IMR-90 (cell line): ENCODE measurements around the gene RELCH.

Source experiments
- BHLHE40 ChIP-seq: fragments of 150-350 bp; IDR thresholded peaks from 2 replicates; pipeline ENCODE4 v1.6.1; 2016; ENCODE audit warnings: mild to moderate bottlenecking, low read depth, low read length
- CEBPB ChIP-seq: IDR thresholded peaks from 2 replicates; pipeline ENCODE4 v1.6.1; 2012; ENCODE audit warnings: low read depth, low read length, improper control_type of control experiment
- CHD1 ChIP-seq: IDR thresholded peaks from 2 replicates; pipeline ENCODE4 v1.6.1; 2012; ENCODE audit warnings: low read depth, low read length, improper control_type of control experiment
- FOS ChIP-seq: fragments of 150-350 bp; IDR thresholded peaks from 2 replicates; pipeline ENCODE4 v1.6.1; 2016; ENCODE audit warnings: low read depth, low read length
- MAZ ChIP-seq: IDR thresholded peaks from 2 replicates; pipeline ENCODE4 v1.6.1; 2012; ENCODE audit warnings: low read depth, mild to moderate bottlenecking, low read length, improper control_type of control experiment, moderate library complexity, borderline replicate concordance
- NFE2L2 ChIP-seq: fragments of 150-350 bp; IDR thresholded peaks from 2 replicates; pipeline ENCODE4 v1.6.1; 2016; ENCODE audit warnings: low read depth, mild to moderate bottlenecking, low read length
- POLR2A ChIP-seq: IDR thresholded peaks from 2 replicates; pipeline ENCODE4 v1.6.1; 2012; ENCODE audit warnings: mild to moderate bottlenecking, low read depth, low read length
- RAD21 ChIP-seq: IDR thresholded peaks from 2 replicates; pipeline ENCODE4 v1.6.1; 2012; ENCODE audit warnings: low read length, improper control_type of control experiment
- RFX5 ChIP-seq: IDR thresholded peaks from 2 replicates; pipeline ENCODE4 v1.8.0; 2012; ENCODE audit warnings: low read depth, mild to moderate bottlenecking, low read length, moderate library complexity
- SMC3 ChIP-seq: fragments of 150-350 bp; IDR thresholded peaks from 2 replicates; pipeline ENCODE4 v1.6.1; 2016; ENCODE audit warnings: low read depth, mild to moderate bottlenecking, antibody characterized with exemption, low read length, moderate library complexity
- TF ChIP-seq, protein P1 (sequence below): conservative IDR thresholded peaks from 2 replicates; pipeline ENCODE4 v1.5.1; 2012; ENCODE audit warnings: mild to moderate bottlenecking, low read depth, low read length, improper control_type of control experiment
- TF ChIP-seq, protein P2 (sequence below): fragments of 150-350 bp; IDR thresholded peaks from 2 replicates; pipeline ENCODE4 v1.6.1; 2017; ENCODE audit warnings: mild to moderate bottlenecking, antibody characterized with exemption, low read length, low read depth
- TF ChIP-seq, protein P3 (sequence below): fragments of 150-350 bp; IDR thresholded peaks from 2 replicates; pipeline ENCODE4 v1.6.1; 2016; ENCODE audit warnings: low read depth, mild to moderate bottlenecking, low read length, moderate library complexity, borderline replicate concordance

DNA sequence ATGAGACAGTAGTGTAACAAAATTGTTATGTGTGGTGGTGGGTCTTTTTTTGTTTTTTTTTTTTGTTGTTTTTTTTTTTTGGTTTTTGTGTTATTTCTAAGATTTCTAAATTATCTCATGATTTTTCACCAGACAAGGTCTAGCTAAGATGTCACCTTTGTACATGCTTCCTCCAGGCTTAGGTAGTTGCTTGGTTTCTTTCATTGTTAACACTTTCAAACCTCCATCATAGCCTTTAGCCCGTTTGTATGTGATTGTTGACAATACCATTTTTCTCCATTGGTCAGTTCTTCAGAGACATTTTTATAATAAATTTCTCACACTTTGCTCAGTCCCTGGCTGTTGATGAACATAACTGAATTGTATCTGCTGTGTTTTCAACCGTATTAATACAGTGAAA is 2.2 kb downstream of the RELCH start:
- TF ChIP-seq FOS = no peak
- TF ChIP-seq RAD21 = no peak
- TF ChIP-seq CHD1 = no peak
- TF ChIP-seq, protein P1, sequence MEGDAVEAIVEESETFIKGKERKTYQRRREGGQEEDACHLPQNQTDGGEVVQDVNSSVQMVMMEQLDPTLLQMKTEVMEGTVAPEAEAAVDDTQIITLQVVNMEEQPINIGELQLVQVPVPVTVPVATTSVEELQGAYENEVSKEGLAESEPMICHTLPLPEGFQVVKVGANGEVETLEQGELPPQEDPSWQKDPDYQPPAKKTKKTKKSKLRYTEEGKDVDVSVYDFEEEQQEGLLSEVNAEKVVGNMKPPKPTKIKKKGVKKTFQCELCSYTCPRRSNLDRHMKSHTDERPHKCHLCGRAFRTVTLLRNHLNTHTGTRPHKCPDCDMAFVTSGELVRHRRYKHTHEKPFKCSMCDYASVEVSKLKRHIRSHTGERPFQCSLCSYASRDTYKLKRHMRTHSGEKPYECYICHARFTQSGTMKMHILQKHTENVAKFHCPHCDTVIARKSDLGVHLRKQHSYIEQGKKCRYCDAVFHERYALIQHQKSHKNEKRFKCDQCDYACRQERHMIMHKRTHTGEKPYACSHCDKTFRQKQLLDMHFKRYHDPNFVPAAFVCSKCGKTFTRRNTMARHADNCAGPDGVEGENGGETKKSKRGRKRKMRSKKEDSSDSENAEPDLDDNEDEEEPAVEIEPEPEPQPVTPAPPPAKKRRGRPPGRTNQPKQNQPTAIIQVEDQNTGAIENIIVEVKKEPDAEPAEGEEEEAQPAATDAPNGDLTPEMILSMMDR = no peak
- no peak for TF ChIP-seq POLR2A
- no peak for TF ChIP-seq RFX5
- TF ChIP-seq CEBPB = no peak
- TF ChIP-seq, protein P2, sequence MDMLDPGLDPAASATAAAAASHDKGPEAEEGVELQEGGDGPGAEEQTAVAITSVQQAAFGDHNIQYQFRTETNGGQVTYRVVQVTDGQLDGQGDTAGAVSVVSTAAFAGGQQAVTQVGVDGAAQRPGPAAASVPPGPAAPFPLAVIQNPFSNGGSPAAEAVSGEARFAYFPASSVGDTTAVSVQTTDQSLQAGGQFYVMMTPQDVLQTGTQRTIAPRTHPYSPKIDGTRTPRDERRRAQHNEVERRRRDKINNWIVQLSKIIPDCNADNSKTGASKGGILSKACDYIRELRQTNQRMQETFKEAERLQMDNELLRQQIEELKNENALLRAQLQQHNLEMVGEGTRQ = no peak
- no peak for TF ChIP-seq SMC3
- no peak for TF ChIP-seq MAZ
- no peak for TF ChIP-seq NFE2L2
- TF ChIP-seq, protein P3, sequence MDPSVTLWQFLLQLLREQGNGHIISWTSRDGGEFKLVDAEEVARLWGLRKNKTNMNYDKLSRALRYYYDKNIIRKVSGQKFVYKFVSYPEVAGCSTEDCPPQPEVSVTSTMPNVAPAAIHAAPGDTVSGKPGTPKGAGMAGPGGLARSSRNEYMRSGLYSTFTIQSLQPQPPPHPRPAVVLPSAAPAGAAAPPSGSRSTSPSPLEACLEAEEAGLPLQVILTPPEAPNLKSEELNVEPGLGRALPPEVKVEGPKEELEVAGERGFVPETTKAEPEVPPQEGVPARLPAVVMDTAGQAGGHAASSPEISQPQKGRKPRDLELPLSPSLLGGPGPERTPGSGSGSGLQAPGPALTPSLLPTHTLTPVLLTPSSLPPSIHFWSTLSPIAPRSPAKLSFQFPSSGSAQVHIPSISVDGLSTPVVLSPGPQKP = no peak
- TF ChIP-seq BHLHE40 = no peak
